NCI-H1092 treated with DMSO at 0.1 percent for 48 hours (cell line): ENCODE data around the gene ARMC5.
"Not testable (repeated sequence)": the region's sequence is repeated elsewhere in the genome, so short reads cannot be mapped to it uniquely, and the experiment has no call there.

Source experiments
- DNase-seq: peaks from one replicate; lab custom pipeline; 2025; lab: John Stamatoyannopoulos, UW

The ARMC5 gene

DNA sequence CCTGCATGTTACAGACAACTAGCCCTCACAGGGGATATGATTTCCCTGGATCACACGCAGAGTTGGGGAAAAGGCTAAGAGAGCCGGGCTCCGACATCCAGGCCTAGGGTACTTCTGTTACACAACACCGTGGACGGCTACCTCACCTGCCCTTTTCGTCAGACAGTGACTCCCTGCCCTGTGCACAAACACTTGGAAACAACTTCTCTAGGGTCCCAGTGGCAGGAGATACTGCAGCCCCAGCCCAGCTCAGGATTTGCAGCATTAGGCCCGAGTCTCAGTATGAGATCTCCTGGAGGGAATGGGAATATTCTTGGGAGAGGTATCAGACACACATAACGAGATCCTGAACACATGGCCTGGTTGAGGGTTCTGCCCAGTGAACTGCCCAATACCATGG lies 40.6 kb downstream of the ARMC5 start:
- no peak for DNase-seq

DNA sequence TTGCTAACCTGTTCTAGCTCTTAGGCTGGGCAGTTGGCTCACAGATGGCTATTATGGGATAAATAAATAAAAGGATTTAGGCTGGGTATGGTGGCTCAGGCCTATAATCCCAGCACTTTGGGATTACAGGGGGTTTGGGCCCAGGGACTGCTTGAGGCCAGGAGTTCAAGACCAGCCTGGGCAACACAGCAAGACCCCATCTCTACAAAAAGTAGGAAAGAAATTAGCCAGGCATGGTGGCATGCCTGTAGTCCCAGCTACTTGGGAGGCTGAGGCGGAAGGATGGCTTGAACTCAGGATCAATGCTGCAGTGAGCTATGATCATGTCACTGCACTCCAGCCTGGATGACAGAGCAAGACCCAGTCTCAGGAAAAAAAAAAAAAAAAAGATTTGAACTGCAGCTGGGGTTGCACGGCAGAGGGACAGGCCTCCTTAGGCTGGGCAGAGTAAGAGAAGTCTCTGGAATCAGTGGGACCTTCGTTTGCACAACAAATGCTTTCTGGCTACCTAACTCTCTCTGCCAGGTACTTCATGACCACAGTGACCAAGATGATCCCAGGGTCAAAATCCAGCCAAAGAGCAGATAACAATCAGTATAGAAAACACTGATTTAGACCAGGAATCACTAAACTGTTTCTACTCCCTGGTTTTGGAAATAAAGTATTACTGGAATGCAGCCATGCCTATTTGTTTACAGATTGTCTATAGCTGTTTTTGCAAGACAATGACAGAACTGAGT lies 42.1 kb downstream of the ARMC5 start:
- no peak for DNase-seq

DNA sequence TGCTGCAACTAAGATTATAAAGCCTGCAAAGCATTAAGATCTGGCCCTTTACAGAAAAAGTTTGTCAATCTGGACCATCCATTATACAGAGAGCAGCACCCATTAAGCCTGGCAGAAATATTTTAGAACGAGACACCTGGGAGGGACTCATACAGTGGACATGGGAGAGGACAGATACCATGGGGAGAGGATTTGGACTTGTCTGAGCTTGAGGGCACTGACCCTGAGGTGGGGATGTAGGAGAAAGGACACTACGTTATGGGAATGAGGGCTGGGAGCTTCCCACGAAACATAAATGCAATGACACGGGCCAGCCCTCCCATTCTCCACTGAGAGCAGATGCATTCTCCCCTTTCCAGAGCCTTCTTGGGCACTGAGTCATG lies 42.7 kb downstream of the ARMC5 start:
- DNase-seq: no peak

DNA sequence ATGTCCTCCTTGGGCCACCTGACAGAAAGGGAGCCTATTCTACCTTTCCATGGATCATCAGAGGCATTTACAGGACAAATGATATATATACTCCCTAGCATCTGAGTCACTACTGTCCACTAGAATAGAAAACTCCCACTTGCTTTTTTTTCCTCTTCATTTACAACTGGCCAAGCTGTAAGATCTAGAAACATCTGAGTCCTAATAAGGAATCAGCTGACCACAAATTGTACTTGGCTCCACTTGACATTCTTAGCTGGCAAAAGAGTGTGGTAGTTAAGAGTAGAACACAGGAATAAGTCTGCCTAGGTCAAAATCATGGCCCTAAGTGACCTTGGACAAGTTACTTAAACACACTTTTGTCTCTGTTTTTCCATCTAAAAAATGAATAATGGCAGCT lies 43.7 kb downstream of the ARMC5 start:
- DNase-seq: no peak

DNA sequence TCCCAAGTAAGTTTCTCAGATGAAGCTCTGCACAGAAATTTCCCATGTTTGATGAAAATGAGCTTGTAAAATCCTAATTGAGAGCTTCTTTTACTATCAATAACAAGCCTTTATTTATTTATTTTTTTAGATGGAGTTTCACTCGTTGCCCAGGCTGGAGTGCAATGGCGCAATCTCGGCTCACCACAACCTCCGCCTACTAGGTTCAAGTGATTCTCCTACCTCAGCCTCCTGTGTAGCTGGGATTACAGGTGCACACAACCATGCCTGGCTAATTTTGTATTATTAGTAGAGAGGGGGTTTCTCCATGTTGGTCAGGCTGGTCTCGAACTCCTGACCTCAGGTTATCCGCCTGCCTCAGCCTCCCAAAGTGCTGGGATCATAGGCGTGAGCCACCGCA lies 44.3 kb downstream of the ARMC5 start:
- not testable (repeated sequence) for DNase-seq

DNA sequence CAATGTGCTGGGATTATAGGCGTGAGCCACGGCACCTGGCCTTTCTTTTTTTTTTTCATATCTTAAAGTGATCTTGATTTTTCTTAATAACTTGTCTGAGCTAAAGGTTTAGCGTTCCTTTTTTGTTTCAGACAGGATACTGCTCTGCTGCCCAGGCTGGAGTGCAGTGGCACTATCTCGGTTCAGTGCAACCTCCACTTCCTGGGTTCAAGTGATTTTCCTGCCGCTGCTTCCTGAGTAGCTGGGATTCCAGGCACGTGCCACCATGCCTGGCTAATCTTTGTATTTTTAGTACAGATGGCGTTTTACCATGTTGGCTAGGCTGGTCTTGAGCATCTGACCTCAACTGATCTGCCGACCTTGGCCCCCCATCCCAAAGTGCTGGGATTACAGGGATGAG lies 44.9 kb downstream of the ARMC5 start:
- DNase-seq: no peak

DNA sequence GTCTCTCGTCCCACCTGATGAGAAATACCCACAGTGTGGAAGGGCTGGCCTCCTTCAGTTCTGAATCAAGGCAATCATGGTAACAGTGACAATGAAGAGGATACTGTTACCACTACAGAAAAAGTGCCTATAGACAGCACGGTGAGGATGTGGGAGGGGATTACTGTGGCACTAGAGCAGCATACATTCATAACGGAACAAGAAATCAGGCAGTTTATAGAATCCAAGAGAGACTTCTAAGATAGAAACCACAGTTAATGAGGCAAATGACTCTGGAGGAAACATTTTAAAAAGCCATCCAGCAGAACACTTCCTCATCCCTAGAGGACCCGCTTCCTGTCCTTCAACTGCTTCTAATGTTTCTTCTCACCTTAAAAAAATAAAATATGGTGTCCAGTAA lies 46.2 kb downstream of the ARMC5 start:
- no peak for DNase-seq

DNA sequence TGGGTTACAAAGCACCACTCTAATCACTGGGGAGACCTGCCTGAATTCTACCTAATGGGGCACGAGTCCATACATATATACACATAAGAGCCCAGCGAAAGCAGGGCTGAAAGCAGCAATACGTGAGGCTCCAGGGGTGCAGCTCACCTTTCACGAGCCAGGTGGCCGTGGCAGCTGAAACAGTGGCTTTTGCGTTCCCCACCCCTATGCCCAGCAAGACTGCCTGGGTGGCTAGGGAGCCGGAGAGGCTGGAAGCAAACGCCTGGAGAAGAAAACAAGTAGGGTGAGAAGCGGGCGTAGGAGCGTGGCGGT lies 48.3 kb downstream of the ARMC5 start:
- no peak for DNase-seq

DNA sequence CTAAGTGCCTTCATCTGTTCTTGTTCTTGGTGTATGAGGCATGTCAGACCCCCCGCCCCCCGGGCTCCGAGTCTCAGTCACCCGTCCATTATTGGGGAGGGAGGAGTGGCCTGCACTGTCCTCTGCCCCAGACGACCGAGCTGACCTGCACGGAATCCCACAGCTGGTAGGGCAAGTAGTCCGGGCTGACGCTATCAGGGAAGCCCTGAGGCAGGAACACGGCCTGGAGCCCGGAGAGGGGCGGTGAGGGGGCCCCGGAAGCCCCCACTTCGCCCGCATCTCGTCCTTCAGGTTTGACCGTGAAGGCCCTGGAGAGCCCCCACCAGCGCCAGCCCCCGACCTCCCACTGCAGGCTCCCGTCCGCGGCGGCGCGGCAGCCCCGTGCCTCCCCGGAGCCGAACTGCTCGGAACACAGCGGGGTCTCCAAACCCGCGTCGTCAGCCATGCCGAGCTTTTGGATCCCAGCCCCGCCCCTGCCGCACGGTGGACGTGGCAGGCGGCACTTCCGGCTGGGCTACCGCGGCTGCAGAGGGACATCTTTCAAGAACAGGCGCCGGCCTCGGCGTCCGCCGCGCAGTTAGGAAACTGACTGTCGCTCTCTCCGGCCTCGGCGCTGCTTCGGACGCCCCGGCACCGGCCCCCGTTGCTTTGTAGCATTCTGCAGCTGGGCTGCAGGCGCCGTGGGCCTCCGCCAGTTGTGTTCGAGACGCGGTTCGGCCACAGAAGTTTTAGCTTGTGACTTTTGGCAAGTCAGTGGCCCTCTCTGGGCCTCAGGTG lies 48.8 kb downstream of the ARMC5 start, which contains the start of gene RUSF1:
TSS of gene RUSF1 (minus strand) at position 463 of the 777 bp plus-strand sequence. CDS start at position 445, 18 bp downstream.
- peak; percentile 79 for DNase-seq

DNA sequence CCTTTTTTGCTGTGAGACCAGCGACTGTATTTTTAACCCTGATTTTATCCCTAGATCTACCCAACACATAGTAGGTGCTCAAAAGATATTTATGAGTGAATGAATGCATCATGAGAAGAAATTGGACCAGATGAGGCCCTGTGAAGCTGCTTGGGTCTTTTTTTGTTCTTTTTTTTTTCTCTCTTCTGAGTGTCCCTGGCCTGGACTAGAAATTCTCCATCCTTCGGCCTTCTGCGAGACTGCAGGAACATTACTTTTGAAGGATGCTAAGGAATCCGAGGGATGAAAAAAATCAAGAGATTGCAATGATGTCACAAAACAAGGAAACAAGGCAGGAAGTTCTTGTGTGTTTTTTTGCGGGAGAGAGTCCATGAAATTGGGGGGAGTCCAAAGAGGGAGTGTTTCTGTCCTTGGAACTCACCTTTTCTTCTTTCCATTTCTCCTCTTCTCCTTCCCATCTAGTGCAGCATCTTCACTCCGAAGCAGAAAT lies 49.5 kb downstream of the ARMC5 start:
- peak; percentile 35 for DNase-seq

DNA sequence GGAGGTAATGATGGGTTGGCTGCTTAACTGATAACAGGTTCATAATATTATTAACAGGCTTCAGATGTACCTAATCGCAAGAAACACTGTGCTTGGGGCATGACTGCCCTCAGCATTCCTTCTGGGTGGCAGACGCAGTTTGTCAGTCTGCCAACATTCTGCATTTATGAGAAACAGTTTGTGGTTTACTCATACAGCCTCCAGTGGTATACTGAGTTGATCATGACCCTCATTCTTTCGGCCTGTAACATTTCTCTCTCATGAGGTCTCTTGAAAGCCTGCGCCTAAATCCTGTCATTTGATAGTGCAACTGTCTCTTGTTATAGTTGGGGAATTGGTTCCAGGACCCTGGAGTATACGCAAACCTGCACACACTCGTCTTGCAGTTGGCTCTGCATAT lies 53.8 kb downstream of the ARMC5 start:
- no peak for DNase-seq

DNA sequence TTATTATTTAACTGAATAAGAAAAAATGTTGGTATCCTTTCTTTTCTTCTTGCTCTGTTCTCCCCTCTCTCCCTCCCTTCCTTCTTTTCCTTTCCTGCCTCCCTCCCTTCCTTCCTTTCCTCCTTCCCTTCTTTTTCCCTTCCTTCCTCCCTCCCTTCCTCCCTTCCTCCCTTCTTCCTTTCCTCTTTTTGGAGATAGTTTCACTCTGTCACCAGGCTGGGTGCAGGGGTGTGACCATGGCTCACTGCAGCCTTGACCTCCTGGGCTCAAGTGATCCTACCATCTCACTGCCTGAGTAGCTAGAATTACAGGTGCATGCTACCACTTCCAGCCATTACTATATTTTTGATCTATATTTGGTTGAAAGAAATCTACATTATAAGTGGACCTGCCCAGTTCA lies 54.6 kb downstream of the ARMC5 start:
- DNase-seq: no peak
